Adrenal gland (tissue), 5 donors: ENCODE results near the gene MED26.

Experiments
- CTCF ChIP-seq, 6 experiments: fragments of 450-650 bp in 4 of 6; fragments of 200-600 bp in 2 of 6; sonication (generic) in 1 of 6; IDR thresholded peaks; 1 replicate in 5 of 6; 2 replicates in 1 of 6; pipeline versions ENCODE4 v1.5.1 to v1.8.0; 2016 to 2021; ENCODE audit warnings: antibody characterized with exemption in 6 of 6, mild to moderate bottlenecking in 2 of 6, moderate library complexity in 1 of 6
- POLR2A ChIP-seq, 2 donors: fragments of 450-650 bp; IDR thresholded peaks; one replicate each; pipeline ENCODE4 v1.6.1; 2017; ENCODE audit warnings: antibody characterized with exemption in 2 of 2, mild to moderate bottlenecking in 2 of 2, moderate library complexity in 1 of 2
- donor health status: DM: no; HTN: no; CAD: no.

- TF ChIP-seq CTCF (IDR thresholded peaks at IDR 0.05) (no peak), POLR2A (IDR thresholded peaks at IDR 0.05) (no peak)
These were observed 17.1 kb upstream of the MED26 start for GRCh38 chr19:16645140-16645539.
